HT-29 (cell line): Measurements from ENCODE around the gene GADD45GIP1. TPM values are rescaled to one million over a fixed set of nuclear protein-coding genes. Genes with fewer than 3 reads are reported as not detected.
"Not testable (repeated sequence)": the region's sequence is repeated elsewhere in the genome, so short reads cannot be mapped to it uniquely, and the experiment has no call there.

Experiments used
- DNase-seq: peaks from one replicate; pipeline ENCODE4 v3.0.0-alpha.2; 2015; ENCODE audit warnings: low spot score
- total RNA-seq: library from RNA; depleted of rRNA; stranded (reverse); fragments of >200 nt; shearing (Covaris generic); gene quantifications from 2 replicates; pipeline ENCODE4 v1.2.3, GENCODE V29; 2014

GADD45GIP1 gene
- total RNA-seq, 1 experiment from 2014 or later: 80.9 TPM

- no peak for DNase-seq
Measured at GRCh38 chr19:12940897-12941296, 16.1 kb downstream of the GADD45GIP1 start.

DNA sequence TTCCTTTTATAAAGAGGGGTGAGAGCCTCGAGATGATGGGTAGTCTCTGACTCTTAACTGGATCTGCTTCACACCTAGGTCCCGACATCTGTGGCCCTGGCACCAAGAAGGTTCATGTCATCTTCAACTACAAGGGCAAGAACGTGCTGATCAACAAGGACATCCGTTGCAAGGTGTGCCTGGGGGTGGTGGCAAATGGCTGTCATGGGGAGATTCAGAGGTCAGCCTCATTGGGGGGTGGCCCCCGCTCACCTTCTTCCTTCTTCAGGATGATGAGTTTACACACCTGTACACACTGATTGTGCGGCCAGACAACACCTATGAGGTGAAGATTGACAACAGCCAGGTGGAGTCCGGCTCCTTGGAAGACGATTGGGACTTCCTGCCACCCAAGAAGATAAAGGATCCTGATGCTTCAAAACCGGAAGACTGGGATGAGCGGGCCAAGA, 17.0 kb downstream of the GADD45GIP1 start:
- no peak for DNase-seq

DNA sequence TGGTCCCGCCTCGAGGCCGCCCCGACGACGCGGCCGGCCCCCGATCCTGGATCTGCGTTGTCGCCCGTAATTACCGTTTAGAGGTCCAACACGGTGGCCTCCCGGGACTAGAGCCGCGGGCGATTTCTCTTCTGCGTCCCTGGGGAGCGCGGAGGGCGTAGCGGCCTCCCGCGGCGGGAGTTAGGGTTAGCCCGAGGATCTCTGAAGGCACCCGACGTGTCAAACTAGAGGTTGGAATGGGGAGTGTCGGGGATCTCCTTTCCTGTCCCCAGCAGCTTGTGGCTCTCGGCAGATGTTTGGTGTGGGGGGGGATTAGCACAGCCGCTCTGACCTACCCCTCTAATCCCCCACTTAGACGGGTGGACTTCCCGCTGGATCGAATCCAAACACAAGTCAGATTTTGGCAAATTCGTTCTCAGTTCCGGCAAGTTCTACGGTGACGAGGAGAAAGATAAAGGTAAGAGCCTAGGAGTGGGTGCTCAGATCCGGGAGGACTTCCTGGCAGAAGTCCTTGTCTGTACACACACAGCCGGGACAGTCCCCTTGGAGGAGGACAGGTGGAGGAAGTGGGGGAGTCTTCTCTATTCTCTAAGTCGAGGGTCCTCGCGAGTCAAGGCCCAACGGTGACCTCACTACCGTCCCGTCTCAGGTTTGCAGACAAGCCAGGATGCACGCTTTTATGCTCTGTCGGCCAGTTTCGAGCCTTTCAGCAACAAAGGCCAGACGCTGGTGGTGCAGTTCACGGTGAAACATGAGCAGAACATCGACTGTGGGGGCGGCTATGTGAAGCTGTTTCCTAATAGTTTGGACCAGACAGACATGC, 18.0 kb downstream of the GADD45GIP1 start:
- DNase-seq: peak; percentile 42

DNA sequence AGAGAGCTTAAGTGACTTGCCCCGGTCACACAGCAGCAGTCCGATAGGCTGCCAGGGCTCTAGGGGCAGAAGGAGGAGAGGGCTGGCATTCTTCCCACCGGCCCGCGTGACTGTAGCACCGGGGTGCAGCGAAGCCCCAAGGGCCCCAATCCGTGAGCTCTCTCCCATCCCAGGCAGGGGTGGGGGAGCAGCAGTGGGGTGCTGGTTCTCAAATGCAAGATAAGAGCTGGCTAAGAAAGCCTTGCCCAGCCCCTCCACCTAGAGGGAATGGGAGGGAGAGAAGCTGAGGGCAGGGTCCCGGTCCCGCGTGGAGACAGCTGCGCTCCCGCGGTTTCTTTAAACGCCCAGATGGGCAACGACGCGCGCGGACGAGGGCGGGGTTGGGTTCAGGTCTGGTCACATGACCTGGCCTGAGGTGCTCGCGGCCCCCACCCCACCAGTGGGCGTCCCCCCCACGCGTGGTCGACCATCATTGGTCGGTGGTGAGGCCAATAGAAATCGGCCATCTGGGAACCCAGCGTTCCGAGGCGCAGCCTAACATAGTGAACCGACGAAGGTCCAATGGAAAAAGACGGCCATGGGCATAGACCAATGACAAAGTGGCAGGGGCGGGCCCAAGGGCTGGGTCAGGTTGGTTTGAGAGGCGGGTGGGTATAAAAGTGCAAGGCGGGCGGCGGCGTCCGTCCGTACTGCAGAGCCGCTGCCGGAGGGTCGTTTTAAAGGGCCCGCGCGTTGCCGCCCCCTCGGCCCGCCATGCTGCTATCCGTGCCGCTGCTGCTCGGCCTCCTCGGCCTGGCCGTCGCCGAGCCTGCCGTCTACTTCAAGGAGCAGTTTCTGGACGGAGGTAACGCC, 18.9 kb downstream of the GADD45GIP1 start, which contains the start of gene CALR:
Gene CALR, plus strand, starts transcription at position 683 of the 852 bp plus-strand sequence. Its CDS starts 71 bp downstream, at position 754.
- DNase-seq: peak; percentile 98

DNA sequence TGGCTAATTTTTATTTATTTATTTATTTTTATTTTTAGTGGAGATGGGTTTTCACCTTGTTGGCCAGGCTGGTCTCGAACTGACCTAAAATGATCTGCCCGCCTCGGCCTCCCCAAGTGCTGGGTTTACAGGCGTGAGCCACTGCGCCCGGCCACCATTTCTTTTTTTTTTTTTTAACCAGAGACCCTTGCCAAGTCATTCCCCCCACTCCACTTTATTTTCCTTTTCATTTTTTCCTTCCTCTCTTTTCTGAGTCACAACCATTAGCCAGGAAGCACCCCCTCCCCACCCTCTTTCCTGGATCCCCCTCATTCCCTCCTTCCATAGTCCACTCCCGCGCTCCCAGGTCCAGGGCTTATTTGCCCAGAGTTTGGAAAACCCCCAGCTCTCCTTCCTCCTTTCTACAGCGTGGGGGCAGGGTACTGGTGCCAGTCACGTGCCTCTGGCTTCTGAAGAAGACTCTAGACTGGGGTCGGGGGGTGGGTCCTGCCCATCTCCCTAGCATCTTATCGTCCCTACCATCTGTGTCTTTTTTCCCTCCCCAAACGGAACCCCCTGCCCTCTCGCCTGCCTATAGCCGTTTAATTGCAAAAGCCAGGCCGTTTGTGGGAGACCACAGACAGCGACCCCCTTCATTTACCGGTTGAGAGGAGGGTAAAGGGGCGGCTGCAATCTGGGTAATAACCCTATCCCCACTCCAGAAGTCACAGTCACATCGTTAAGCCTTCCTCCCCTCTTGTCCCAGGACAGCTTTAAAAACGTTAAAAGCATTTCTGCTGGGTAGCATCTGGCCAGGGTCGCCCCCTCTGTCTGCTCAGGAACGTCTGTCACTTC, 19.7 kb downstream of the GADD45GIP1 start:
- no peak for DNase-seq

DNA sequence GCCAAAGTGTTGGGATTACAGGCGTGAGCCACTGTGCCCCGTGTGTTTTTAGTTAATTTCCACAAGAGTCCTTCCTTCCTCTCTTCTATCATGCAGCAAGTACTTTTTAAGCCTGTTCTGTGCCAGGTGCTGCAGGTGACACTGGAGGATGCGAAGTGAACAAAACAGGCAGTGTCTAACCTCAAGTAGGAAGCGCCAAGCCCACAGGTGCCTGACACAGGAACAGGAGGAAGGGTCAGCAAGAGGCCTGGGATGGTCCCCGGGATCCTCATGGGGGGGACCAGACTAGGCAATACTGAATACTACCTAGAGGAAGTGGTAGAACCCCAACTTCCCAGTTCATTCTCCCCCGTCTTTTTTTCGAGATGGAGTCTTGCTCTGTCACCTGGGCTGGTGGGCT, 20.4 kb downstream of the GADD45GIP1 start:
- DNase-seq: no peak

- DNase-seq: no peak
Measured at GRCh38 chr19:12935071-12935470, 22.0 kb downstream of the GADD45GIP1 start.

DNA sequence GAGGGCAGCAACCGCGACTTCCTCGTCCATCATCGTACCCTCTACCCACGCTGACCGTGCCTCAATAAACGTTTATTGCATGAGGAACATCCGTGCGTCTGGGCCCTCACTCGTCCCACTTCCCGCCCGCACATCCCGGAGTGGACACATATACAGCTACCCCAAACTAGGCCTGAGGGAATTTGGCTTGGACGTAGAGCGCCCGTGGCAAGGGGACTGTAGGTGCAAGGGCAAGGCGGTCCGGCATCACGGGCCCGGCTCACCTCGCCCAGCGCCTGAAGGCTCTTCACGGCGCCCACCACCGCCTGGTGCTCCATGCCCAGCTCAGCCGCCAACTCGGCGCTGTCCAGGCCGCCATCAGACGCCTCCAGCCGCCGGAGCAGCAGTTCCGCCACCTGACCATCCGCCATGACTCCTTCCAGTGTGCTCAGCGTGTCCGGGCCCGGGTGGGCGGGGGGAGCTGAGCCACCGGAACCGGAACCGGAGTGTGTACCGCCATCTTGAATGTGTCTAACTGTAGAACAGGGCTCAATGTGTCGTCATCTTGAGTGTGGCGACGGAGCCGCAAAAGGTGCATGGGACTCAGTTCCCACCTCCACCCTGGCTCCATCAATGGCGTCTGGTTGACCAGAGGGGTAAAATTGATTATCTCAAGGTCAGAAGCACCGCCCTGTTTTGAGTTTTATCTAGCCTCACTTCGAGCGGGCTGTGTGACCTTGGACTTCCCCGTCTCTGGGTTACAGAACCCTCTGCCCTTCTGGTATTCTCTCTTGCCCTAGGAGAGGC, 23.5 kb downstream of the GADD45GIP1 start, which contains the start of gene FARSA:
Gene FARSA, minus strand, starts transcription at position 425 of the 786 bp plus-strand sequence. Its CDS starts 15 bp downstream, at position 410.
- peak; percentile 82 for DNase-seq

DNA sequence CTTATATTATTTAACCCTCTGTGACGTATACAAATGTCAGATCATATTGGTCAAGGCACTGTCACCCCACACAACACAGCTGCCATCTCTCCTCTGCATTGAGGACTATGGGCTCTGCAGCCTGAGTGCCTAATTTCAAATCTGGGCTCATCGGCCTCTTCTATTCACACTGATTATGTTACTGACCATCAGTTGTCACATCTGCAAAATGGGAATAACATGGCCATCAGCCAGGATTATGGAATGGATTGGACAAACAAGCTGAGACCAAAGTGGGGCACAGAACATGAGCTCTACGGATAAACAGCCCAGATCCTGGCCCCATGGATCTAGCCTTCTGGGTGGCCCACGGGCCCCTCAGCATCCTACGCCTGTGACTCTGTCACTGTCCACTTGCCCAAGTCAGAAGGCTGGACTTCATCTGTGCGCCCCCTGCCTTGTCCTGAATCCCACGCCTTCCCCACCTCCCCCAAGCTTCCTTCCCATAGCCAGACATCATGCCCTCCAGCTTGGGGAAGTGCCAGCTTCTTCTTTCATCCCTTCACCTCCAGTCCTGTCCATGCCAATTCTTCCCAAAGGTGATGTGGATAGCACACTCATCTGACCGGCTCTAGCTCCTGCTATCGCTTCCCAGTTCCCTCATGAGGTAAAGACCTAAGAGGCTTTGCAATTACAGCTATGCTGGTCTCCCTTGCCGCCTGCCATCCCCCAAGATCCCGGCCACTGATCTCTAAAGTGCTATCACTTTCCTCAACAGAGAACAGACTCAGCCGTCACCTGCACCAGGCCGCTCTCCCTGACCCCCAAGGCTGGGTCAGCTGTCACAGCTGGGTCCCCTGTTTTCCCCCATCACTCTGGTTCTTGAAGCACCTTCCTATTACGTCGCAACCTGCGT, 24.4 kb downstream of the GADD45GIP1 start:
- DNase-seq: no peak

DNA sequence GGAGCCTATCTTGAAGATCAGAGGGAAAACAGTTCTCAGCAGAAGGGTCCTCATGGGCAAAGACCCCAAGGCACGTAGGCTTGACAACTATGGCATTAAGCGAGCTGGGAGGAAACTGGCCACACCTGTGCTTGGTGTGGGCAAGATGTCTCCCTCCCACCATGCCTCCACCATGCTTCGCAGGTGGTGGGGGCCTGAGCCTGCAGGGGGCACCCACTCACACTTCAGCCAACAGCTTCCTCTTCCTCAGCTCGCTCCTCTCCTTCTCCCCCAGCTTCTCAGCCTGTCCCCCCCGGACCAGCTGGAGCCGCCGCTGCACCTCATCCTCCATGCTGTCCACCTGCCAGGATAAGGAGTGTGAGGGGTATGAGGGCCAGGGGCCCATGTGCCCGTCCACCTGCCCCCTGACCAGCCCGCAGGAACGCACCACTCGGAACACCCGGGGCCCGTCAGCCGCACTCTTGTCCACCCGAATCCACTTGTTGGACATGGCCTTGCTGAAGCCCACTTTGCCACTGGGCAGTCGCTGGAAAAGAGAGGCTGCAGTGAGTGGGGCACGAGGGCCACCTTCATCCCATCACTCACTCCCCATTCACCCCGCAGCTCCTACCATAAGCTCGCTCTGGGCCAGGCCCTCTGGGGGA, 26.9 kb downstream of the GADD45GIP1 start:
- no peak for DNase-seq

DNA sequence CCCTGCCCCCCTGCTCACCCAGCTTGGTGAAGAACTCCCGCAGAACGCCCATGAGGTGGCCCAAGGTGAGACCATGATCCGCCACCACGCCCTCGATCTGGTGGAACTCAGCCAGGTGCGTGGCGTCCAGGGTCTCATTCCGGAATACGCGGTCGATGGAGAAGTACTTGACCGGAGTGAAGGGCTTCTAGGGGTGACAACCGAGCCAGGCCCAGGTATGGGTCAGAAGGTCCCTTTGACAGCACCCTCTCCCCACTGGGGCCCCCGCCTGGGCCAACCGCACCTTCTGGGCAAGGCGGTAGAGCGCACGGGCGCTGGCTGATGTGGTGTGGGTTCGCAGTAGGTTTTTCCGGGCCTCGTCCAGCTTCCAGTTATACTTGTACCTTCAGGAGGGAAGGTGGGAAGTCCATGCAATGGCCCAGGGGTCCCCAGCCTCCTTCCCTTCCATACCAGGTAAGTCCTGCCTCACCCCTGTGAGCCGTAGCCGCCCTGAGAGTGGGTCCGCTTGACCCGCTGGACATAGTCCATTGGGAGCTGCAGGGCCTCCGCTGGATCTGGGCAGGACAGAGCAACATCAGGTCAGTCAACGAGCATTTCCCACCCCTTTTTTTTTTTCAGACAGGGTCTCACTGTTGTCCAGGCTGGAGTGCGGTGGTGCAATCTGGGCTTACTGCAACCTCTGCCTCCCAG, 32.3 kb downstream of the GADD45GIP1 start:
- DNase-seq: no peak

DNA sequence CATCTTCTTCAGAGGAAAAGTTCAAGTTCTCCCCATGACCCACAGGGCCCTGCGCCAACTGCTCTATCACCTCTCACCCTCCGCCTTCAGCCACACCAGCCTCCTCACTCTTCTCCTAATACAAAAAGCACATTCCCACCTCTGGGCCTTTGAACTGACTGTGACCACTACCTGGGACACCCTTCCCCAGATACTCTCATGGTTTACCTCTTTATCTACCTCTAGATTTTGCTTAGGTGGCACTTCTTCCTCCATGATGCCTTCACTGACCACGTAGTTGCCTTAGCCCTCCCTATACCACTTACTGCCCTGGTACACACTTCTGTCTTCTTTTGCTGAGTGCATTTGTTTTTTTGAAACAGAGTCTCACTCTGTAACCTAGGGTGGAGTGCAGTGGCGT, 34.1 kb downstream of the GADD45GIP1 start:
- DNase-seq: no peak

GRCh38 chr19:12921047-12921446, 36.0 kb downstream of the GADD45GIP1 start:
- DNase-seq: no peak

GRCh38 chr19:12918253-12918652, 38.8 kb downstream of the GADD45GIP1 start:
- DNase-seq: no peak

DNA sequence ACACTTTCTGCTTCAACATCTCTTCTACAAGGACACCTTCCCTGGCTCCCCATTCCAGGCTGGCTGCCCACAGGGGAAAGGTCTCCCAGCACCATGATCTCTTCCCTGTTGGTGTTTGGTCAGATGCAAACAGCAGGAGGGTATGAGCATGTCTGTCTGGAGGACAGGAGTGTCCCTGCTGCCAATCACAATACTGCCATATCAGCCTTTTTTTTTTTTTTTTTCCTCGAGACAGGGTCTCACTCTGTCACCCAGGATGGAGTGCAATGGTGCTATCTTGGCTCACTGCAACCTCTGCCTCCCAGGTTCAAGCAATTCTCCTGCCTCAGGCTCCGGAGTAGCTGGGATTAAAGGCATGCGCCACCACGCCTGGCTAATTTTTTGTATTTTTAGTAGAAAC, 41.2 kb downstream of the GADD45GIP1 start:
- DNase-seq: not testable (repeated sequence)

- DNase-seq: no peak
Measured at GRCh38 chr19:12913851-12914690, 43.0 kb downstream of the GADD45GIP1 start.

- DNase-seq: no peak
Measured at GRCh38 chr19:12913011-12913561, 43.9 kb downstream of the GADD45GIP1 start.
